LoVo (cell line): ENCODE results near the gene FBLIM1.
A peak's percentile ranks its signal among the peaks of the same experiment; 100 is the strongest.
"Not testable (repeated sequence)": the region's sequence is repeated elsewhere in the genome, so short reads cannot be mapped to it uniquely, and the experiment has no call there.

Experiments
- DNase-seq: peaks from one replicate; pipeline ENCODE4 v3.0.0-alpha.2; 2016; ENCODE audit warnings: low spot score

FBLIM1 gene

GRCh38 chr1:15816674-15817073 is 58.1 kb downstream of the FBLIM1 start:
- DNase-seq: no peak

- DNase-seq: no peak
These were observed 61.9 kb downstream of the FBLIM1 start for GRCh38 chr1:15820478-15820877.

- DNase-seq: no peak
These were observed 67.2 kb downstream of the FBLIM1 start for GRCh38 chr1:15825800-15826199.

- no peak for DNase-seq
These were observed 68.4 kb downstream of the FBLIM1 start for GRCh38 chr1:15826810-15827507.

DNA sequence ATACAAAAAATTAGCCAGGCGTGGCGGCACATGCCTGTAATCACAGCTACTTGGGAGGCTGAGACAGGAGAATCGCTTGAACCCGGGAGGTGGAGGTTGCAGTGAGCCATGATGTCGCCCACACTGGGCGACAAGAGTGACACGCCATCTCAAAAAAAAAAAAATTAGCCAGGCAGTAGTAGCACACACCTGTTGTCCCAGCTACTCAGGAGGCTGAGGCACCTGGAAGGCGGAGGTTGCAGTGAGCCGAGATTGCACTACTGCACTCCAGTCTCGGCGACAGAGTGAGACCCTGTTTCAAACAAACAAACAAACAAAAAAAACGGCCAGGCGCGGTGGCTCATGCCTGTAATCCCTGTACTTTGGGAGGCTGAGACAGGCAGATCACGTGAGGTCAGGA is 69.0 kb downstream of the FBLIM1 start:
- DNase-seq: not testable (repeated sequence)

- DNase-seq: not testable (repeated sequence)
These were observed 70.3 kb downstream of the FBLIM1 start for GRCh38 chr1:15828931-15829330.

DNA sequence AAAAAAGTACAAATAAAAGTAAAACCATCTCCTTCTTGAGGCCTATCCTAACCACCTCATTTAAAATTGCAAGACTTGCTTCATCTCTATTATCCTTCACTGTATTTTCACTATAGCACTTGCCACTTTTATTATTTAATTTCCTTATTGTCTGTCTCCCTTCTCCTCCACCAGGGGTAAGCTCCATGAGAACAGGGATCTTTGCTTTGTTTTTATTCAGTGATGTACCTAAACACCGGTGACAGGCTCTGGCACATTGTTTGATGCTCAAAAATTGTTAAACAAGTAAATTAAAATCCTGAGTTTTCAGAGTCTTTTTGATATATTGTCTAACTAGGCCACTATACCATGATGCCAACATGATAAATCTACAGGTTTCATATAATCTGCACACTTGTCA is 71.7 kb downstream of the FBLIM1 start:
- no peak for DNase-seq

- peak; percentile 51 for DNase-seq
These were observed 74.6 kb downstream of the FBLIM1 start for GRCh38 chr1:15833069-15833679.

DNA sequence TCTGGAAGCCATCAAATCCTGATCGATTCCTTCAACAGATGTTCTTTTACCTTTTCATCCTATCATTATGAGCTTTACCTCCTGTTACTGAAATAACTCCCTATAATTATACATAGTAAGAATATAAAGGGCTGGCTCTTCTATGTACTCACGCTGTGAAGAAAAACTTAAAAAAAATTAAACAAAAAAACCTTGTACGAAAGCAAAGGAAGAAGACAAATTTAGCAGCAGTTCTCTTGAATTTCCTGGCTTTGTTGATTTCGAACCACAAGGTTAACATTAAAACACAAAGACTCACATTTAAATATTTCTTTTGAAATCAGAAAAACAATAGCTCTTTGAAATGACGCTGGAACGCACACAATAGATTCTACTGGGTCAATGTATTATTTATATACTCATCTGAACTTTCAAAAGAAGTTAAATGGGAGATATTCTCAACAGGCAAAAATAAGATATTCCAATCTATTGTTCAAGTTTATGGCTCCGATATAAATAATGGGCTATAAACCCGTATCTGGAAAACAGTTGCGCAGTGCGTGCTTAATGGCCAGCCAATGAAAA is 75.3 kb downstream of the FBLIM1 start:
- no peak for DNase-seq

- DNase-seq: peak; percentile 91
These were observed 76.0 kb downstream of the FBLIM1 start for GRCh38 chr1:15834406-15835204.

DNA sequence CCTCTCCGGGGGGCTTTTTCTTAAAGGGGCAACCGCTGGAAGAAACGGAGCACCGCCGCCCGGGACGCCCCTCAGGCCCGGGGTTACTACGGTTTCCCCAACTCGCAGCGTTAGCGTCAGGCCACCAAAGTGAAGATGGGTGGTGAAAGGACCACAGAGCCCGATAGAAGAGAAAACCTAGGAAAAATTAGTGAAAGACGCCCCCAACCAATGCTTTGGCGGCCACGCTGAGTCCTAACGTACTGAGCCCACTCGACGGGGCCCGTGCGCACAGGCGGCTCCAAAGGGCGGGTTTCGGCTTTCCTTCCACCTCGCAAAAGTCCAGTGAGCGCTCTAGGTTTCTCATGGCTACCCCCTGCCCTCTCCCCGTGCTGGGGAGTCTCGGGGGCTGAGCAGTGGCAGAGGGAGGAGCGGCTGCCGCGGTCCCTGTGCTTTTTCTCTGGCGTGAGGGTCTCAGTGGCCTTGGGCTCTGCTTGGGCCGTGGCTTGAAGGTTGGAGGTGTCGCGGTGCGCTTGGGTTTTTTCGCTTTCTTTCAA is 76.7 kb downstream of the FBLIM1 start:
- peak; percentile 22 for DNase-seq

DNA sequence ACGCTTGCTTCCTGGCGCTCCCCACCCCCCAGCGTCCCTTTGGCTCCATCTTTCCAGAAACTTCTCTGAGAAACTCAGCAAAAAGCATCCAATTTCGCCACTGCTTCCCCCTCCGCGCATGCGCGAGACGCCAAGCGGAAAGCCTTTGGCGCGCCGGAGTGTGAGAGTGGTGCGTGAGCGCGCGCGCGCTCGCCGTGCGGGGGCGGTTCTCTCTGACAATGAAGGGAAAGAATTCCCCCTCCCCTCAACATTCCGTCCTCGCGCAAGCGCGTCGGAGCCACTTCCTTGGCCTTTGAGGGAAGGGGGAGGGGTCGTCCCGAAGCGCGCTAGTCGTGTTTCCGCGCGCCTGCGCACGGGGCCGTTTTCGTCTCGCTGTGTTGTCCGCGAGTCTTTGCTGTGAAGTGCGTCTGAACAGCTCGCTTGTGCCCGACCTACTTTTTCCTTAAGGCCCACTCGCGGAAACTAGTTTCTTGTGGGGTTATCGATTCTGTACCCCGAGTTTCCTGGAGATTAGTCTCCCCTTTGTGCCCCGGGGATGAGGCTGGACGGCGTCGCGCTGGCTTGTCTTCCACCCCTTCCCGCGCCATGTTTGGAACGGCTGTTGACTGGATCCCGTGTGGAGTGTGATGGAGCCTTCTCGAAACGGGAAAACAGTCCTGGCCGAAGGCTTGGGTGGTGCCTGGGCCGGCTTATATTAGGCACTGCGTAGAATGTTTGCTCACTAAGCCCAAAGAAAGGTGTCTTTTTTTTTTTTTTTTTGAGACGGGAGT is 77.3 kb downstream of the FBLIM1 start:
- DNase-seq: peak; percentile 99
